ENCODE data around the gene SLC27A1. TPM values are rescaled to one million over a fixed set of nuclear protein-coding genes. Genes with fewer than 3 reads are reported as not detected.

Gene SLC27A1
- total RNA-seq, 1 experiment from 2014 or later: 8.6 TPM

DNA sequence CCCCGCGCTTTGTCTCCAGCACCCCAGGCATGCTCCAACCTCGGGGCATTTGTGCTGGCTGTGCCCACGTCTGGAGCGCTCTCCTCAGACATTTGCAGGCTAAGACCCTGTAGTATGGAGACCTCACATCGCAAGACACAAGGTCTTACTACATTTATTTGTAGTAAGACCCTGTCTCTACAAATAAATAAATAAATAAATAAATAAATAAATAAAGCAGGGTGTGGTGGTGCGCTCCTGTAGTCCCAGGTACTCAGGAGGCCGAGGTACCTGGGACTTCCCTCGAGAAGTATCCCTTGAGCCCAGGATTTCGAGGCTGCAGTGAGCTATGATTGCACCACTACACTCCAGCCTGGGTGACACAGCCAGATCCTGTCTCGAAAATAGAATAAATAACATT is 14.2 kb upstream of the SLC27A1 start (continued):
- no peak for TF ChIP-seq ATF6 (CRISPR knock-in tag; IDR thresholded peaks at IDR 0.05)
- TF ChIP-seq, protein P1, sequence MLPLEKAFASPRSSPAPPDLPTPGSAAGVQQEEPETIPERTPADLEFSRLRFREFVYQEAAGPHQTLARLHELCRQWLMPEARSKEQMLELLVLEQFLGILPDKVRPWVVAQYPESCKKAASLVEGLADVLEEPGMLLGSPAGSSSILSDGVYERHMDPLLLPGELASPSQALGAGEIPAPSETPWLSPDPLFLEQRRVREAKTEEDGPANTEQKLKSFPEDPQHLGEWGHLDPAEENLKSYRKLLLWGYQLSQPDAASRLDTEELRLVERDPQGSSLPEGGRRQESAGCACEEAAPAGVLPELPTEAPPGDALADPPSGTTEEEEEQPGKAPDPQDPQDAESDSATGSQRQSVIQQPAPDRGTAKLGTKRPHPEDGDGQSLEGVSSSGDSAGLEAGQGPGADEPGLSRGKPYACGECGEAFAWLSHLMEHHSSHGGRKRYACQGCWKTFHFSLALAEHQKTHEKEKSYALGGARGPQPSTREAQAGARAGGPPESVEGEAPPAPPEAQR (CRISPR knock-in tag; IDR thresholded peaks at IDR 0.05): no peak
- no peak for TF ChIP-seq RORB (CRISPR knock-in tag; IDR thresholded peaks at IDR 0.05)
- TF ChIP-seq, protein P2, sequence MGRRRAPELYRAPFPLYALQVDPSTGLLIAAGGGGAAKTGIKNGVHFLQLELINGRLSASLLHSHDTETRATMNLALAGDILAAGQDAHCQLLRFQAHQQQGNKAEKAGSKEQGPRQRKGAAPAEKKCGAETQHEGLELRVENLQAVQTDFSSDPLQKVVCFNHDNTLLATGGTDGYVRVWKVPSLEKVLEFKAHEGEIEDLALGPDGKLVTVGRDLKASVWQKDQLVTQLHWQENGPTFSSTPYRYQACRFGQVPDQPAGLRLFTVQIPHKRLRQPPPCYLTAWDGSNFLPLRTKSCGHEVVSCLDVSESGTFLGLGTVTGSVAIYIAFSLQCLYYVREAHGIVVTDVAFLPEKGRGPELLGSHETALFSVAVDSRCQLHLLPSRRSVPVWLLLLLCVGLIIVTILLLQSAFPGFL (CRISPR knock-in tag; IDR thresholded peaks at IDR 0.05; ENCODE audit: borderline replicate concordance): no peak
- no peak for TF ChIP-seq KAT7 (CRISPR knock-in tag; IDR thresholded peaks at IDR 0.05; ENCODE audit: borderline replicate concordance)
- TF ChIP-seq SP1 (CRISPR knock-in tag; conservative IDR thresholded peaks at IDR 0.05): no peak

DNA sequence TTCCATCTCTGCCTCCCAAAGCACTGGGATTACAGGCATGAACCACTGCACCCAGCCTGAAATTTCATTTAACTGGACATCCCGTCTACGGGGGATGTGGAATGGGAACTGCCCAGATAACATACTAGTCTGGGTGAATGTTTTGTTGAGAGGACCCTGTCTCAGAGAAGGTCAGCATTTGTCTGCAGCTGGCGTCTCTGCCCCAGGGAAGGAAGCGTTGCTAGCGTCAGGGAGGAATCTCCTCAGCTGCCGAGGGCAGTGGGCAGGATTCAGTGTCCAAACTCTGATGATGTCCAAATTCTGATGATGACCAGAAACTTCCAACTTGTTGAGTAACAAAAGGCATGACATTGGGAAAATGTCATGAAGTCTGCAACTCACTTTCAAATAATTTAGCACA is 12.7 kb upstream of the SLC27A1 start:
- ATAC-seq: no peak
- no peak overlapping the region for H3K27ac Mint-ChIP-seq
- H3K36me3 Mint-ChIP-seq: no peaks in the 10 kb centered on the region
- H3K4me1 Mint-ChIP-seq: peaks cover 14% of the 10 kb centered on the region
- no peak overlapping the region for H3K4me3 Mint-ChIP-seq
- peaks cover 4% of the 10 kb centered on the region; the same call in 1 of the 2 replicates for H3K9me3 Mint-ChIP-seq
- TF ChIP-seq ZNF512 (CRISPR knock-in tag; IDR thresholded peaks at IDR 0.05; ENCODE audit: borderline replicate concordance) (no peak), NR1H2 (CRISPR knock-in tag; IDR thresholded peaks at IDR 0.05) (no peak), JAZF1 (CRISPR knock-in tag; IDR thresholded peaks at IDR 0.05) (no peak)
- TF ChIP-seq, protein P3, sequence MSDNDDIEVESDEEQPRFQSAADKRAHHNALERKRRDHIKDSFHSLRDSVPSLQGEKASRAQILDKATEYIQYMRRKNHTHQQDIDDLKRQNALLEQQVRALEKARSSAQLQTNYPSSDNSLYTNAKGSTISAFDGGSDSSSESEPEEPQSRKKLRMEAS (CRISPR knock-in tag; IDR thresholded peaks at IDR 0.05): no peak
- TF ChIP-seq, protein P4, sequence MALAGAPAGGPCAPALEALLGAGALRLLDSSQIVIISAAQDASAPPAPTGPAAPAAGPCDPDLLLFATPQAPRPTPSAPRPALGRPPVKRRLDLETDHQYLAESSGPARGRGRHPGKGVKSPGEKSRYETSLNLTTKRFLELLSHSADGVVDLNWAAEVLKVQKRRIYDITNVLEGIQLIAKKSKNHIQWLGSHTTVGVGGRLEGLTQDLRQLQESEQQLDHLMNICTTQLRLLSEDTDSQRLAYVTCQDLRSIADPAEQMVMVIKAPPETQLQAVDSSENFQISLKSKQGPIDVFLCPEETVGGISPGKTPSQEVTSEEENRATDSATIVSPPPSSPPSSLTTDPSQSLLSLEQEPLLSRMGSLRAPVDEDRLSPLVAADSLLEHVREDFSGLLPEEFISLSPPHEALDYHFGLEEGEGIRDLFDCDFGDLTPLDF (CRISPR knock-in tag; IDR thresholded peaks at IDR 0.05): no peak
- ChIA-PET POLR2A (no interaction called here), CTCF (interaction anchor here (0.9 to 1.3 kb wide), 3 partner anchors 17 to 39 kb away, joined by 3 read pairs; no protein-coding TSS in a partner anchor)
- no peak for DNase-seq (ENCODE audit: low spot score)
- peaks cover 68% of the 10 kb centered on the region for H3K27me3 Mint-ChIP-seq (ENCODE audit: low read depth)

GRCh38 chr19:17458970-17459369 is 11.4 kb upstream of the SLC27A1 start:
- ATAC-seq: no peak
- Mint-ChIP-seq H3K4me1 (peaks cover 9% of the 10 kb centered on the region), H3K4me3 (no peak overlapping the region), H3K27me3 (ENCODE audit: low read depth) (peaks cover 71% of the 10 kb centered on the region), H3K27ac (no peak overlapping the region), H3K36me3 (no peaks in the 10 kb centered on the region), H3K9me3 (no peaks in the 10 kb centered on the region)
- CTCF ChIA-PET: interaction anchor here (0.7 to 2.4 kb wide), 3 partner anchors 8 to 18 kb away, joined by 3 to 7 read pairs (median 4); no protein-coding TSS in a partner anchor
- POLR2A ChIA-PET: no interaction called here
- DNase-seq (ENCODE audit: low spot score): no peak
- TF ChIP-seq, protein P2 (CRISPR knock-in tag; IDR thresholded peaks at IDR 0.05; ENCODE audit: borderline replicate concordance): no peak
- TF ChIP-seq ELF4 (CRISPR knock-in tag; IDR thresholded peaks at IDR 0.05; ENCODE audit: low read depth): no peak
- TF ChIP-seq ZNF512 (CRISPR knock-in tag; IDR thresholded peaks at IDR 0.05; ENCODE audit: borderline replicate concordance): no peak
- TF ChIP-seq, protein P5, sequence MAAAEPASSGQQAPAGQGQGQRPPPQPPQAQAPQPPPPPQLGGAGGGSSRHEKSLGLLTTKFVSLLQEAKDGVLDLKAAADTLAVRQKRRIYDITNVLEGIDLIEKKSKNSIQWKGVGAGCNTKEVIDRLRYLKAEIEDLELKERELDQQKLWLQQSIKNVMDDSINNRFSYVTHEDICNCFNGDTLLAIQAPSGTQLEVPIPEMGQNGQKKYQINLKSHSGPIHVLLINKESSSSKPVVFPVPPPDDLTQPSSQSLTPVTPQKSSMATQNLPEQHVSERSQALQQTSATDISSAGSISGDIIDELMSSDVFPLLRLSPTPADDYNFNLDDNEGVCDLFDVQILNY (CRISPR knock-in tag; IDR thresholded peaks at IDR 0.05): no peak
- no peak for TF ChIP-seq ZNF532 (CRISPR knock-in tag; IDR thresholded peaks at IDR 0.05; ENCODE audit: borderline replicate concordance)
- no peak for TF ChIP-seq IRF2 (CRISPR knock-in tag; IDR thresholded peaks at IDR 0.05; ENCODE audit: borderline replicate concordance, low read depth)
- TF ChIP-seq CREM (CRISPR knock-in tag; IDR thresholded peaks at IDR 0.05): no peak

Measured in WTC11 (cell line).